SK-N-SH (cell line): ENCODE results near the gene CRIM1.

Experiments
- JUND ChIP-seq: IDR thresholded peaks from 2 replicates; pipeline ENCODE4 v1.4.0; 2012
- NRF1 ChIP-seq: IDR thresholded peaks from 2 replicates; pipeline ENCODE4 v1.6.1; 2012; ENCODE audit warnings: low read depth, mild to moderate bottlenecking, low read length
- TAF1 ChIP-seq: IDR thresholded peaks from 2 replicates; pipeline ENCODE4 v1.6.1; 2012; ENCODE audit warnings: low read depth, mild to moderate bottlenecking, low read length, moderate library complexity, borderline replicate concordance
- TF ChIP-seq, protein P1 (sequence below): fragments of 200-600 bp; sonication (generic); IDR thresholded peaks from 2 replicates; pipeline ENCODE4 v1.6.1; 2017; ENCODE audit warnings: antibody characterized with exemption, mild to moderate bottlenecking, moderate library complexity
- TF ChIP-seq, protein P2 (sequence below): IDR thresholded peaks from 2 replicates; pipeline ENCODE4 v1.6.1; 2012; ENCODE audit warnings: mild to moderate bottlenecking, low read depth, low read length, moderate library complexity

DNA sequence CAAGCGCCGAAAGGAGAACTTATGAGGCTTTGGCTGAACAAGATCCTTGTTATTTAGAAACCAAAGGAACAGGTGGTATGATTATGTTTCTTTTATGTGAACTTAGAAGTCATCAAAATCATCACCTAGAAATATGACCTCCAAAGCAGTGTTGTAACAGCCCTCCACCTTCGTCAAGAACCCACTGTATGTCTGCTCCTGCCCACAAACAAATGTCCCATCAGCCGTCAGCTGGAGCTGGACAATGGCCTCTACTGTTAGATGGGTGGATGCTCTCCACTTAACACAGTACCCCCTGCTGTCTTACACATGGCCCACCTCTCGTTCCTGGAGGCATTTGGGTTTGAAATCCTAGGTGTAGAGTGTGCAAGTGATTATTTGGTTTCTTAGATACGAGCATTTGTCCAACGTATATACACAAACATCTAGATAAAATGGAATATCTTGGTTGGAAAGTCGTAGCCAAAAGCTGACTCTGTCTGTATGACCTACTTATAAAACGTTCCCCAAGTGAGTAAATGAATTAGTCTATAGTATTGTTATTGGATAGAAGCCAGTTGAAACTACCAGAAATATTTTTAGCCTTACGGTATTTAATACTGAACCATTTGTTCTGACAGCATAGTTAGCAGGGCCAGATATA, 113.0 kb downstream of the CRIM1 start:
- TF ChIP-seq, protein P1, sequence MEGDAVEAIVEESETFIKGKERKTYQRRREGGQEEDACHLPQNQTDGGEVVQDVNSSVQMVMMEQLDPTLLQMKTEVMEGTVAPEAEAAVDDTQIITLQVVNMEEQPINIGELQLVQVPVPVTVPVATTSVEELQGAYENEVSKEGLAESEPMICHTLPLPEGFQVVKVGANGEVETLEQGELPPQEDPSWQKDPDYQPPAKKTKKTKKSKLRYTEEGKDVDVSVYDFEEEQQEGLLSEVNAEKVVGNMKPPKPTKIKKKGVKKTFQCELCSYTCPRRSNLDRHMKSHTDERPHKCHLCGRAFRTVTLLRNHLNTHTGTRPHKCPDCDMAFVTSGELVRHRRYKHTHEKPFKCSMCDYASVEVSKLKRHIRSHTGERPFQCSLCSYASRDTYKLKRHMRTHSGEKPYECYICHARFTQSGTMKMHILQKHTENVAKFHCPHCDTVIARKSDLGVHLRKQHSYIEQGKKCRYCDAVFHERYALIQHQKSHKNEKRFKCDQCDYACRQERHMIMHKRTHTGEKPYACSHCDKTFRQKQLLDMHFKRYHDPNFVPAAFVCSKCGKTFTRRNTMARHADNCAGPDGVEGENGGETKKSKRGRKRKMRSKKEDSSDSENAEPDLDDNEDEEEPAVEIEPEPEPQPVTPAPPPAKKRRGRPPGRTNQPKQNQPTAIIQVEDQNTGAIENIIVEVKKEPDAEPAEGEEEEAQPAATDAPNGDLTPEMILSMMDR = no peak; the same call in 1 of the 2 replicates
- TF ChIP-seq NRF1 (no peak), TAF1 (no peak), JUND (no peak; the same call in 1 of the 2 replicates)
- TF ChIP-seq, protein P2, sequence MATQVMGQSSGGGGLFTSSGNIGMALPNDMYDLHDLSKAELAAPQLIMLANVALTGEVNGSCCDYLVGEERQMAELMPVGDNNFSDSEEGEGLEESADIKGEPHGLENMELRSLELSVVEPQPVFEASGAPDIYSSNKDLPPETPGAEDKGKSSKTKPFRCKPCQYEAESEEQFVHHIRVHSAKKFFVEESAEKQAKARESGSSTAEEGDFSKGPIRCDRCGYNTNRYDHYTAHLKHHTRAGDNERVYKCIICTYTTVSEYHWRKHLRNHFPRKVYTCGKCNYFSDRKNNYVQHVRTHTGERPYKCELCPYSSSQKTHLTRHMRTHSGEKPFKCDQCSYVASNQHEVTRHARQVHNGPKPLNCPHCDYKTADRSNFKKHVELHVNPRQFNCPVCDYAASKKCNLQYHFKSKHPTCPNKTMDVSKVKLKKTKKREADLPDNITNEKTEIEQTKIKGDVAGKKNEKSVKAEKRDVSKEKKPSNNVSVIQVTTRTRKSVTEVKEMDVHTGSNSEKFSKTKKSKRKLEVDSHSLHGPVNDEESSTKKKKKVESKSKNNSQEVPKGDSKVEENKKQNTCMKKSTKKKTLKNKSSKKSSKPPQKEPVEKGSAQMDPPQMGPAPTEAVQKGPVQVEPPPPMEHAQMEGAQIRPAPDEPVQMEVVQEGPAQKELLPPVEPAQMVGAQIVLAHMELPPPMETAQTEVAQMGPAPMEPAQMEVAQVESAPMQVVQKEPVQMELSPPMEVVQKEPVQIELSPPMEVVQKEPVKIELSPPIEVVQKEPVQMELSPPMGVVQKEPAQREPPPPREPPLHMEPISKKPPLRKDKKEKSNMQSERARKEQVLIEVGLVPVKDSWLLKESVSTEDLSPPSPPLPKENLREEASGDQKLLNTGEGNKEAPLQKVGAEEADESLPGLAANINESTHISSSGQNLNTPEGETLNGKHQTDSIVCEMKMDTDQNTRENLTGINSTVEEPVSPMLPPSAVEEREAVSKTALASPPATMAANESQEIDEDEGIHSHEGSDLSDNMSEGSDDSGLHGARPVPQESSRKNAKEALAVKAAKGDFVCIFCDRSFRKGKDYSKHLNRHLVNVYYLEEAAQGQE = no peak
